HG03103 (cell line): ENCODE results near the gene RPL27.

Source experiments
- ATAC-seq: cut with Tn5 transposase; IDR thresholded peaks from one replicate; pipeline ENCODE4 v1.9.1; 2021; ENCODE audit warnings: low read depth; ENCODE audit not compliant: unreplicated experiment

RPL27 gene

DNA sequence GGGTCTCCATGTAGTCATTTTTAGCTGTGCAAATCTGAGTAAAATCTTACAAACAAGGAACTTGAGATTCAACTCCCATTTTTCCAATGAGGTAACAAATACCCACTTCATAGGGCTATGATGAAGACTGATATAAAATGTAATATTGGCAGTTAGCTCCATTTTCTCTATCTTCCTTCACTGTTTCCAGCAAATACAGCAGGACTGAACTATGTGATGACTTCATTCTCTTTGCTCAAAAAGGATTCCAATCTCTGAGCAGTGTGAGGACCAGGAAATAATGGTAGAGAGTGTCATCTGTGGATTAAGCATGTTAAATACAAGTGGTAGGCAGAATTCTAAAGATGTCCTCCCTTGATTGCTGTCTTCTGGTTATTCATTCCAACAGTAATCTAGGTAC is 45.1 kb downstream of the RPL27 start:
- ATAC-seq: no peak

DNA sequence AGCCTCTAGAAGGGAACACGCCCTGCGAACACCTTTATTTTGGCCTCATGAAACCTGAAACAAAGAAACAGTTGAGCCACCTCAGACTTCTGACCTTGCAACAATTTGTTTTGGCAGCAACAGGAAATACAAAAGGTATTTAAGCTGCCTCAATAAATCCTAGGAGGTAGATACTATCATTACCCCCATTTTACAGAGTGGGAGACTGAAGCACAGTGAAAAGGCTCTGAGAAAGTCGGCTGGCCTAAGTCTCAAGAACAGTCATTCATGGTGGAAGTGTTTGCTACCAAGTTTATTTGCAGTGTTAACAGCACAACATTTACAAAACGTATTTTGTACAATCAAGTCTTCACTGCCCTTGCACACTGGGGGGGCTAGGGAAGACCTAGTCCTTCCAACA is 45.8 kb downstream of the RPL27 start:
- ATAC-seq: no peak

DNA sequence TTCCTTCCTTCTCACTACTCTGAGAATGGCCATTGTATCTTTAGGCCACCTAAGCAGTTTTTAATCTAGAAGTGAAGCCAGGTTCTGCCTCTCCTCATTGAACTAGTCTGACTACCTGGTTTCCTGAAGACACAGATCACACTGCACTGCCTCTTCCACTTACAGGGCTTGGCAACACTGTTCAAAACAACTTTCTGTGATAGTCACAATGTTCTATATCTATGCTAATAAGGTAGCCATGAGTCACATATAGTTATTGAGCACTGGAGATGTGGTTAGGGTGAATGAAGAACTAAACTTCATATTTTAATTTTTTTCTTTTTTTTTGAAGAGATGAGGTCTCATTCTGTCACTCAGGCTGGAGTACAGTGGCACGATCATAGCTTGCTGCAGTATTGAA is 53.8 kb downstream of the RPL27 start:
- no peak for ATAC-seq
